GM12878 (cell line): Measurements from ENCODE around the gene MIAT.

Experiments used
- IRF3 ChIP-seq: fragments of 450-650 bp; IDR thresholded peaks from 2 replicates; pipeline ENCODE4 v1.6.1; 2014; ENCODE audit warnings: mild to moderate bottlenecking
- NR2C2 ChIP-seq: IDR thresholded peaks from 2 replicates; pipeline ENCODE4 v1.6.1; 2011; ENCODE audit warnings: borderline replicate concordance, low read depth; ENCODE audit not compliant: control insufficient read depth, insufficient read length
- RELA ChIP-seq: fragments of 450-650 bp; IDR thresholded peaks from 2 replicates; pipeline ENCODE4 v1.8.0; 2014; ENCODE audit warnings: borderline replicate concordance; ENCODE audit not compliant: partially characterized antibody
- REST ChIP-seq: IDR thresholded peaks from 2 replicates; pipeline ENCODE4 v1.6.1; 2012; ENCODE audit warnings: mild to moderate bottlenecking, low read depth, low read length
- RFX5 ChIP-seq: IDR thresholded peaks from 2 replicates; pipeline ENCODE4 v1.6.1; 2011; ENCODE audit warnings: low read depth, low read length, improper control_type of control experiment
- SMC3 ChIP-seq: IDR thresholded peaks from 2 replicates; pipeline ENCODE4 v1.6.1; 2011; ENCODE audit warnings: low read length, improper control_type of control experiment, borderline replicate concordance

- TF ChIP-seq REST (no peak), IRF3 (no peak), NR2C2 (no peak), RFX5 (no peak), SMC3 (no peak), RELA (no peak)
Measured at GRCh38 chr22:26709617-26710390, 52.4 kb downstream of the MIAT start.
